SK-N-SH treated with all-trans-retinoic acid at 6 μM for 48 hours (cell line): ENCODE results near the gene CCDC124.

Experiments used
- ATAC-seq: fragments of 200-7000 bp; cut with Tn5 transposase; 3 replicates; pipeline ENCODE4 v1.9.1; 2020; ENCODE audit warnings: mild to moderate bottlenecking, moderate library complexity
- ARNTL ChIP-seq: fragments of 450-650 bp; formaldehyde crosslinking; IDR thresholded peaks from 2 replicates; pipeline ENCODE4 v1.5.0; 2020; ENCODE audit warnings: low read depth, mild to moderate bottlenecking, moderate library complexity, borderline replicate concordance
- BACH2 ChIP-seq: fragments of 250-450 bp; sonication (Bioruptor Pico); IDR thresholded peaks from 2 replicates; pipeline ENCODE4 v1.9.0; 2021; ENCODE audit warnings: mild to moderate bottlenecking, borderline replicate concordance
- CSDC2 ChIP-seq: fragments of 250-450 bp; sonication (Bioruptor Pico); IDR thresholded peaks from 2 replicates; pipeline ENCODE4 v1.5.0; 2020; ENCODE audit warnings: mild to moderate bottlenecking, moderate library complexity
- ESRRG ChIP-seq: fragments of 250-450 bp; sonication (Bioruptor Pico); IDR thresholded peaks from 2 replicates; pipeline ENCODE4 v1.6.1; 2021; ENCODE audit warnings: mild to moderate bottlenecking
- GLIS3 ChIP-seq: fragments of 250-450 bp; sonication (Bioruptor Pico); IDR thresholded peaks from 2 replicates; pipeline ENCODE4 v1.5.0; 2020; ENCODE audit warnings: mild to moderate bottlenecking, moderate library complexity
- ISL1 ChIP-seq: fragments of 250-450 bp; sonication (Bioruptor Pico); IDR thresholded peaks from 2 replicates; pipeline ENCODE4 v2.1.2; 2022; ENCODE audit warnings: mild to moderate bottlenecking, moderate library complexity
- OSR1 ChIP-seq: fragments of 250-450 bp; sonication (Bioruptor Pico); IDR thresholded peaks from 2 replicates; pipeline ENCODE4 v1.8.0; 2022; ENCODE audit warnings: moderate library complexity, mild to moderate bottlenecking, inconsistent platforms
- PPARA ChIP-seq: fragments of 250-450 bp; sonication (Bioruptor Pico); IDR thresholded peaks from 2 replicates; pipeline ENCODE4 v1.5.0; 2020; ENCODE audit warnings: mild to moderate bottlenecking, borderline replicate concordance
- RARB ChIP-seq: fragments of 250-450 bp; sonication (Bioruptor Pico); IDR thresholded peaks from 2 replicates; pipeline ENCODE4 v1.8.0; 2021; ENCODE audit warnings: mild to moderate bottlenecking, moderate library complexity
- SNAI2 ChIP-seq: fragments of 250-450 bp; sonication (Bioruptor Pico); IDR thresholded peaks from 2 replicates; pipeline ENCODE4 v1.5.0; 2020; ENCODE audit warnings: mild to moderate bottlenecking, moderate library complexity
- TCF4 ChIP-seq: fragments of 250-450 bp; sonication (Bioruptor Pico); IDR thresholded peaks from 2 replicates; pipeline ENCODE4 v1.8.0; 2021; ENCODE audit warnings: mild to moderate bottlenecking, moderate library complexity, borderline replicate concordance
- ZC3H10 ChIP-seq: fragments of 250-450 bp; sonication (Bioruptor Pico); IDR thresholded peaks from 2 replicates; pipeline ENCODE4 v1.5.1; 2021; ENCODE audit warnings: mild to moderate bottlenecking, moderate library complexity
- ZFP3 ChIP-seq: fragments of 250-450 bp; sonication (Bioruptor Pico); IDR thresholded peaks from 2 replicates; pipeline ENCODE4 v1.5.0; 2020; ENCODE audit warnings: mild to moderate bottlenecking, moderate library complexity
- ZFP30 ChIP-seq: fragments of 450-650 bp; formaldehyde crosslinking; IDR thresholded peaks from 2 replicates; pipeline ENCODE4 v1.5.0; 2022; ENCODE audit warnings: mild to moderate bottlenecking, moderate library complexity
- ZNF565 ChIP-seq: fragments of 450-650 bp; formaldehyde crosslinking; conservative IDR thresholded peaks from 2 replicates; pipeline ENCODE4 v1.5.0; 2020; ENCODE audit warnings: low read depth, mild to moderate bottlenecking, moderate library complexity
- ZNF70 ChIP-seq: fragments of 450-650 bp; formaldehyde crosslinking; IDR thresholded peaks from 2 replicates; pipeline ENCODE4 v1.5.0; 2020; ENCODE audit warnings: mild to moderate bottlenecking, moderate library complexity
- ZNF8 ChIP-seq: fragments of 450-650 bp; formaldehyde crosslinking; IDR thresholded peaks from 2 replicates; pipeline ENCODE4 v1.5.0; 2020; ENCODE audit warnings: mild to moderate bottlenecking, moderate library complexity
- TF ChIP-seq, protein P1 (sequence below): fragments of 250-450 bp; sonication (Bioruptor Pico); IDR thresholded peaks from 2 replicates; pipeline ENCODE4 v1.8.0; 2020; ENCODE audit warnings: mild to moderate bottlenecking, moderate library complexity, borderline replicate concordance
- TF ChIP-seq, protein P2 (sequence below): fragments of 250-450 bp; sonication (Bioruptor Pico); IDR thresholded peaks from 2 replicates; pipeline ENCODE4 v1.5.0; 2020; ENCODE audit warnings: mild to moderate bottlenecking, moderate library complexity
- TF ChIP-seq, protein P3 (sequence below): fragments of 250-450 bp; sonication (Bioruptor Pico); IDR thresholded peaks from 2 replicates; pipeline ENCODE4 v1.5.1; 2020; ENCODE audit warnings: low read depth, mild to moderate bottlenecking, moderate library complexity
- TF ChIP-seq, protein P4 (sequence below): fragments of 250-450 bp; sonication (Bioruptor Pico); IDR thresholded peaks from 2 replicates; pipeline ENCODE4 v1.5.1; 2021; ENCODE audit warnings: mild to moderate bottlenecking, moderate library complexity

Gene CCDC124

DNA sequence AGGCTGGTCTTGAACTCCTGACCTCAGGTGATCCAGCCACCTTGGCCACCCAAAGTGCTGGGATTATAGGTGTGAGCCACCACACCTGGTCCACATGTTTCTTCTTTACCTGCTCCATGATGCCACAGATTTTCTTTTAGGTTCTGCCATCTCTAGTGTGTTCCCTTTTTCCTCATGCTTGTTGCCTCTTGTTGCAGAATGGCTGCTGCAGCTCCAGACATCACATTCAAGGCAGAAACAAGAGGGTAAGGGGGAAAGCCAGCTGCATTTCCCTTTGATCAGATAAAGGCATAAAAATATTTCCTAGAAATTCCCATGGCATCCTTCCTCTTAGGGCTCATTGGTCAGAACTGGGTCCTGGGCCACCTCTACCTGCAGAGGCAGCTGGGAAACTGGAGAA is 12.3 kb upstream of the CCDC124 start:
- no peak for ATAC-seq

DNA sequence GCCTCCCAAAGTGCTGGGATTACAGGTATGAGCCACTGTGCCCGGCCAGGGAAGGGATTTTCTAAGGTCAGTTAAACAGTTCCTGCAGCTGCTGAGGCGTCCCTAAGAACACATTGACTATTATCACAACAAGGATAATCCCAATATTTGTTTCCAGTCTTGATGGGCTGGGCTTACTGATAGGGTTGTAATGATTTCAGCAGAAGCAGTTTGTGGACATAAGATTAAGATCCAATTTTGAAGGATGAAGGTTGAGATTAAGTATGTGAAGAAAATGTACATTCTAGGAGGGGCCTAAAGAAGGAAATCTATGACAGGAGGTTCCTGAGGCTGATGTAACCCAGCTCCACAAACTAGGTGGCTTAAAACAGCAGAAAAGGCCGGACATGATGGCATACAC is 10.7 kb upstream of the CCDC124 start:
- ATAC-seq = no peak
- TF ChIP-seq ZFP3 (CRISPR knock-in tag) = no peak
- no peak for TF ChIP-seq OSR1
- TF ChIP-seq, protein P1, sequence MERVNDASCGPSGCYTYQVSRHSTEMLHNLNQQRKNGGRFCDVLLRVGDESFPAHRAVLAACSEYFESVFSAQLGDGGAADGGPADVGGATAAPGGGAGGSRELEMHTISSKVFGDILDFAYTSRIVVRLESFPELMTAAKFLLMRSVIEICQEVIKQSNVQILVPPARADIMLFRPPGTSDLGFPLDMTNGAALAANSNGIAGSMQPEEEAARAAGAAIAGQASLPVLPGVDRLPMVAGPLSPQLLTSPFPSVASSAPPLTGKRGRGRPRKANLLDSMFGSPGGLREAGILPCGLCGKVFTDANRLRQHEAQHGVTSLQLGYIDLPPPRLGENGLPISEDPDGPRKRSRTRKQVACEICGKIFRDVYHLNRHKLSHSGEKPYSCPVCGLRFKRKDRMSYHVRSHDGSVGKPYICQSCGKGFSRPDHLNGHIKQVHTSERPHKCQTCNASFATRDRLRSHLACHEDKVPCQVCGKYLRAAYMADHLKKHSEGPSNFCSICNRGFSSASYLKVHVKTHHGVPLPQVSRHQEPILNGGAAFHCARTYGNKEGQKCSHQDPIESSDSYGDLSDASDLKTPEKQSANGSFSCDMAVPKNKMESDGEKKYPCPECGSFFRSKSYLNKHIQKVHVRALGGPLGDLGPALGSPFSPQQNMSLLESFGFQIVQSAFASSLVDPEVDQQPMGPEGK (CRISPR knock-in tag) = no peak

More for the DNA sequence above, 12.3 kb upstream of the CCDC124 start:
- TF ChIP-seq ESRRG (CRISPR knock-in tag) (no peak), ISL1 (CRISPR knock-in tag) (no peak), SNAI2 (CRISPR knock-in tag) (no peak), ZNF8 (CRISPR knock-in tag) (no peak), PPARA (CRISPR knock-in tag) (no peak), CSDC2 (no peak), ZC3H10 (no peak)
- TF ChIP-seq, protein P2, sequence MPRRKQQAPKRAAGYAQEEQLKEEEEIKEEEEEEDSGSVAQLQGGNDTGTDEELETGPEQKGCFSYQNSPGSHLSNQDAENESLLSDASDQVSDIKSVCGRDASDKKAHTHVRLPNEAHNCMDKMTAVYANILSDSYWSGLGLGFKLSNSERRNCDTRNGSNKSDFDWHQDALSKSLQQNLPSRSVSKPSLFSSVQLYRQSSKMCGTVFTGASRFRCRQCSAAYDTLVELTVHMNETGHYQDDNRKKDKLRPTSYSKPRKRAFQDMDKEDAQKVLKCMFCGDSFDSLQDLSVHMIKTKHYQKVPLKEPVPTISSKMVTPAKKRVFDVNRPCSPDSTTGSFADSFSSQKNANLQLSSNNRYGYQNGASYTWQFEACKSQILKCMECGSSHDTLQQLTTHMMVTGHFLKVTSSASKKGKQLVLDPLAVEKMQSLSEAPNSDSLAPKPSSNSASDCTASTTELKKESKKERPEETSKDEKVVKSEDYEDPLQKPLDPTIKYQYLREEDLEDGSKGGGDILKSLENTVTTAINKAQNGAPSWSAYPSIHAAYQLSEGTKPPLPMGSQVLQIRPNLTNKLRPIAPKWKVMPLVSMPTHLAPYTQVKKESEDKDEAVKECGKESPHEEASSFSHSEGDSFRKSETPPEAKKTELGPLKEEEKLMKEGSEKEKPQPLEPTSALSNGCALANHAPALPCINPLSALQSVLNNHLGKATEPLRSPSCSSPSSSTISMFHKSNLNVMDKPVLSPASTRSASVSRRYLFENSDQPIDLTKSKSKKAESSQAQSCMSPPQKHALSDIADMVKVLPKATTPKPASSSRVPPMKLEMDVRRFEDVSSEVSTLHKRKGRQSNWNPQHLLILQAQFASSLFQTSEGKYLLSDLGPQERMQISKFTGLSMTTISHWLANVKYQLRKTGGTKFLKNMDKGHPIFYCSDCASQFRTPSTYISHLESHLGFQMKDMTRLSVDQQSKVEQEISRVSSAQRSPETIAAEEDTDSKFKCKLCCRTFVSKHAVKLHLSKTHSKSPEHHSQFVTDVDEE = no peak
- TF ChIP-seq, protein P3, sequence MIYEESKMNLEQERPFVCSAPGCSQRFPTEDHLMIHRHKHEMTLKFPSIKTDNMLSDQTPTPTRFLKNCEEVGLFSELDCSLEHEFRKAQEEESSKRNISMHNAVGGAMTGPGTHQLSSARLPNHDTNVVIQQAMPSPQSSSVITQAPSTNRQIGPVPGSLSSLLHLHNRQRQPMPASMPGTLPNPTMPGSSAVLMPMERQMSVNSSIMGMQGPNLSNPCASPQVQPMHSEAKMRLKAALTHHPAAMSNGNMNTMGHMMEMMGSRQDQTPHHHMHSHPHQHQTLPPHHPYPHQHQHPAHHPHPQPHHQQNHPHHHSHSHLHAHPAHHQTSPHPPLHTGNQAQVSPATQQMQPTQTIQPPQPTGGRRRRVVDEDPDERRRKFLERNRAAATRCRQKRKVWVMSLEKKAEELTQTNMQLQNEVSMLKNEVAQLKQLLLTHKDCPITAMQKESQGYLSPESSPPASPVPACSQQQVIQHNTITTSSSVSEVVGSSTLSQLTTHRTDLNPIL (CRISPR knock-in tag) = no peak

DNA sequence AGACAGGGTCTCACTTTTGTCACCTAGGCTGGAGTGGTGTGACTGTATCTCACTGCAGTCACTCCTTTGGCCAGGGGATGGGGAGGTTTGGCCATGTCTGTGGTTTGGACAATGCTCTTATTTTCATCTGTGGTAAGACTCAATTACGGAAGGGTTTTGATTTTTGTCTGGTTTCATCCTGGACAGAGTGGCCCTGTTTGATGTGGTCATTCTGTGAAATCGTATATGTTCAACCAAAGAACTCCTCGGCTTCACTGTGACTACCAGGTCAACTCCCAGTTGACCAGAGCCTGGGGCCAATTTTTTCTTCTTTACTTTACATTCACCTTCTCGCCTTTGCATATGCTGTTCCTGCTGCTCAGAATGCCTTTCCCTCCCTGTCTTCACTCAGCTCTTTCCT is 6.8 kb upstream of the CCDC124 start:
- ATAC-seq = no peak
- TF ChIP-seq, protein P2 = no peak
- TF ChIP-seq ZC3H10 = no peak
- TF ChIP-seq ZFP3 (CRISPR knock-in tag) = no peak
- no peak for TF ChIP-seq ZNF70 (CRISPR knock-in tag)
- no peak for TF ChIP-seq RARB (CRISPR knock-in tag)
- no peak for TF ChIP-seq CSDC2
- no peak for TF ChIP-seq BACH2
- TF ChIP-seq PPARA (CRISPR knock-in tag) = no peak
- TF ChIP-seq OSR1 = no peak
- TF ChIP-seq, protein P3 (CRISPR knock-in tag) = no peak
- TF ChIP-seq ESRRG (CRISPR knock-in tag) = no peak
- TF ChIP-seq TCF4 = no peak
- TF ChIP-seq ZFP30 (CRISPR knock-in tag) = no peak
- no peak for TF ChIP-seq GLIS3 (CRISPR knock-in tag)
- TF ChIP-seq, protein P4, sequence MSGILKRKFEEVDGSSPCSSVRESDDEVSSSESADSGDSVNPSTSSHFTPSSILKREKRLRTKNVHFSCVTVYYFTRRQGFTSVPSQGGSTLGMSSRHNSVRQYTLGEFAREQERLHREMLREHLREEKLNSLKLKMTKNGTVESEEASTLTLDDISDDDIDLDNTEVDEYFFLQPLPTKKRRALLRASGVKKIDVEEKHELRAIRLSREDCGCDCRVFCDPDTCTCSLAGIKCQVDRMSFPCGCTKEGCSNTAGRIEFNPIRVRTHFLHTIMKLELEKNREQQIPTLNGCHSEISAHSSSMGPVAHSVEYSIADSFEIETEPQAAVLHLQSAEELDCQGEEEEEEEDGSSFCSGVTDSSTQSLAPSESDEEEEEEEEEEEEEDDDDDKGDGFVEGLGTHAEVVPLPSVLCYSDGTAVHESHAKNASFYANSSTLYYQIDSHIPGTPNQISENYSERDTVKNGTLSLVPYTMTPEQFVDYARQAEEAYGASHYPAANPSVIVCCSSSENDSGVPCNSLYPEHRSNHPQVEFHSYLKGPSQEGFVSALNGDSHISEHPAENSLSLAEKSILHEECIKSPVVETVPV (CRISPR knock-in tag) = no peak
- no peak for TF ChIP-seq ZNF565
- no peak for TF ChIP-seq ARNTL (CRISPR knock-in tag)
- no peak for TF ChIP-seq ISL1 (CRISPR knock-in tag)
- no peak for TF ChIP-seq SNAI2 (CRISPR knock-in tag)
